Activated T-cell treated with anti-CD3 and anti-CD28 coated beads, Interleukin-2, amount 50 U/mL, for 72 hours (primary cell): Measurements from ENCODE around the gene NACA2. TPM values are rescaled to one million over a fixed set of nuclear protein-coding genes. Genes with fewer than 3 reads are reported as not detected.
"Not testable (repeated sequence)": the region's sequence is repeated elsewhere in the genome, so short reads cannot be mapped to it uniquely, and the experiment has no call there.

Experiments used
- ATAC-seq, 2 donors: fragments of 150-1000 bp; cut with Tn5 transposase; replicated peaks in 1 of 2; 2 replicates each; pipeline ENCODE4 v1.10.0; 2021; ENCODE audit warnings: moderate library complexity in 2 of 2, mild to moderate bottlenecking in 1 of 2
- DNase-seq, 2 donors: peaks; one replicate each; pipeline ENCODE4 v3.0.0; 2021 to 2022; ENCODE audit warnings: mixed read lengths in 1 of 2
- H3K27ac Mint-ChIP-seq: one replicate; pipeline ENCODE4 v1.8.0; 2022; ENCODE audit warnings: mild to moderate bottlenecking, moderate library complexity, mixed read lengths
- H3K27me3 Mint-ChIP-seq: one replicate; pipeline ENCODE4 v1.8.0; 2022; ENCODE audit warnings: low read depth, mixed read lengths
- H3K36me3 Mint-ChIP-seq, 2 donors: one replicate each; pipeline ENCODE4 v1.8.0; 2022; ENCODE audit warnings: mixed read lengths in 2 of 2, mild to moderate bottlenecking in 1 of 2; ENCODE audit not compliant: insufficient read depth in 2 of 2
- H3K4me1 Mint-ChIP-seq: one replicate; pipeline ENCODE4 v1.8.0; 2022; ENCODE audit warnings: low read depth, mixed read lengths
- H3K4me3 Mint-ChIP-seq, 2 donors: one replicate each; pipeline ENCODE4 v1.8.0; 2022; ENCODE audit warnings: mild to moderate bottlenecking in 2 of 2, mixed read lengths in 2 of 2, moderate library complexity in 2 of 2
- H3K9me3 Mint-ChIP-seq, 2 donors: one replicate each; pipeline ENCODE4 v1.8.0; 2022; ENCODE audit warnings: mixed read lengths in 2 of 2
- total RNA-seq, 2 donors: library from RNA; stranded (reverse); gene quantifications; one replicate each; pipeline ENCODE4 v1.2.3, GENCODE V29; 2022

Gene NACA2
- total RNA-seq, 2 donors from 2014 or later, result not detected

DNA sequence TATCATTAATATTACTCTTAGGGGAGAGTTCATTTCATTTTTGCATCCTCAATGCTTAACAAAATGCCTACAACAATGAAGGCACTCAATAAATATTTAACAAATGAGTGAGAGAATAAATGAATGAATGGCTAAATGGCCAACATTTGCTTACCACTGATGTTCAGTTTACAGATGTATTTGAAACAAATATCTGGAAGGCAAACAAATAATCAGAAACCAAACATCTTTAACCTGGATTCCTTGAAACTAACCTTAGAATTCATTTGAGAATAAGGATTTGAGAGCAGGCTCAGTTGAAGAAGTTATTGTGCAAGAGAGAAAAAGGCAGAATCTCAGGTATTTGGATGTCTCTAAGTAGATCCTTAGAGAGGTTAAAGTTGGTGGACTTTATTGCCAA, 8.4 kb downstream of the NACA2 start:
- Mint-ChIP-seq H3K4me3 (no peak overlapping the region), H3K9me3 (no peaks in the 10 kb centered on the region), H3K27ac (no peak overlapping the region)

GRCh38 chr17:61581611-61582349, 9.2 kb downstream of the NACA2 start:
- Mint-ChIP-seq H3K36me3 (no peaks in the 10 kb centered on the region), H3K4me3 (no peak overlapping the region), H3K27me3 (peaks cover 33% of the 10 kb centered on the region), H3K27ac (no peak overlapping the region), H3K4me1 (no peaks in the 10 kb centered on the region), H3K9me3 (no peaks in the 10 kb centered on the region)
- ATAC-seq (no peak), DNase-seq (no peak)

More for the DNA sequence above, 8.4 kb downstream of the NACA2 start:
- ATAC-seq (no peak), DNase-seq (no peak)
- Mint-ChIP-seq H3K4me1 (no peaks in the 10 kb centered on the region), H3K36me3 (no peaks in the 10 kb centered on the region), H3K27me3 (peaks cover 31% of the 10 kb centered on the region)

DNA sequence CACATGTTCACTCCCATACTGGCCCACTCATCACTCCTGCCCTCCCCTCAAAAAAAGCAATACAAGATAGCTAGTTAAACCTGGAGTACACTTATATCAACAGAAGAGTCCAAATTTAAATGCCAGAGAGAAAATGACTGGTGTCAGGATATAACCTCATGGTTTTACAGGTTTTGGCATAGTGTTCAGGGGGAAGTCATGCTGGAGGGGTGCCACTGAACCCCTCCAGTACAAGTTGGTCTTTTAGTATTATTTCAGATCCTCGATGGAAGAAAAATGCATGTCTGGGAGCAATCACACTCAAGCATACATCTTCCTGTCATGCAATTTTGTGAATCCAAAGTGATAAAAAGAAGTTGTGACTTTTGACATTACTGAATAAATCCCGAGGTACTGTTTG, 10.5 kb downstream of the NACA2 start:
- H3K27ac Mint-ChIP-seq, result no peak overlapping the region
- no peaks in the 10 kb centered on the region for H3K4me1 Mint-ChIP-seq
- H3K9me3 Mint-ChIP-seq, result no peaks in the 10 kb centered on the region
- peaks cover 33% of the 10 kb centered on the region for H3K27me3 Mint-ChIP-seq
- no peak overlapping the region for H3K4me3 Mint-ChIP-seq
- H3K36me3 Mint-ChIP-seq, result no peaks in the 10 kb centered on the region
- DNase-seq (no peak), ATAC-seq (no peak)

DNA sequence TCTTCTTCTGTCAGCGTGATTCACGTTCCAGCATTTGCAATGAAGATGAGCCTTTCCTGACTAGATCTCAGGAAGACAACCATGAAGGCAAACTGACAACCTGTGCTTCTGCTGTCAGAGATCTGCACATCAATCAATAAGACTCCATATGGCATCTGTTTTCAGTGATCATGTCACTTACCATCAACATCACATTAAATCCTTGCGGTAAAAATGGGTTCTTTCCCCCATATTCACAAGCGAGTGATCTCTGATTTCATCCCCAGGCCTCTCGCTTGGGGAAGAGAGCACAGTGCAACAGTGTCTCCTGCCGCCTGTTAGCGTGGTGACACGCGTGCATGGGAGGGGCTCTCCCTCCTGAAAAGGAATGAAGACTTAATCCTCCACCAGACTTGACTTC, 11.1 kb downstream of the NACA2 start:
- Mint-ChIP-seq H3K4me3 (no peak overlapping the region), H3K27me3 (peaks cover 33% of the 10 kb centered on the region), H3K27ac (no peak overlapping the region), H3K4me1 (no peaks in the 10 kb centered on the region), H3K9me3 (no peaks in the 10 kb centered on the region), H3K36me3 (no peaks in the 10 kb centered on the region)
- ATAC-seq (no peak), DNase-seq (no peak)

GRCh38 chr17:61579347-61579746, 11.7 kb downstream of the NACA2 start:
- peaks cover 34% of the 10 kb centered on the region for H3K27me3 Mint-ChIP-seq
- no peak for ATAC-seq
- no peaks in the 10 kb centered on the region for H3K4me1 Mint-ChIP-seq
- no peaks in the 10 kb centered on the region for H3K9me3 Mint-ChIP-seq
- no peak overlapping the region for H3K27ac Mint-ChIP-seq
- no peaks in the 10 kb centered on the region for H3K36me3 Mint-ChIP-seq
- DNase-seq, result no peak
- no peak overlapping the region for H3K4me3 Mint-ChIP-seq

DNA sequence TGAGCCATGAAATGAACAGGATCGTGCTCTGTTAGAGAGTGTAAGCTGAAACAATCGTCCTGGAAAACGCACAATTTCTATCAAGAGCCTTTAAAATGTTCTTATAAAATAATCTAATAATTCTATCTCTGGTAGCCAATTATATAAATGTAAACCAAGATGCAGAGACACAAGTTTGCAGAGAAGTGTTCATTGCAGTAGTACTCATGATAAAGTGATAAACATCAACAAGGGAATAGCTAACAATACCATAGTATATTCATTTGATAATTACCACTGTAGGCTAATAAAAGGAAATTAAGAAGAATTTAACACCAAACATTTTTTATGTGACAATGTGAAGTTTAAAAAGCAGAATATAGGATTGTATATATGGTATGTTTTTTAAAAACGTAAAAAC, 12.4 kb downstream of the NACA2 start:
- no peak overlapping the region for H3K27ac Mint-ChIP-seq
- H3K27me3 Mint-ChIP-seq, result peaks cover 41% of the 10 kb centered on the region
- H3K36me3 Mint-ChIP-seq, result no peaks in the 10 kb centered on the region
- no peaks in the 10 kb centered on the region for H3K4me1 Mint-ChIP-seq
- ATAC-seq (no peak), DNase-seq (no peak)
- no peaks in the 10 kb centered on the region for H3K9me3 Mint-ChIP-seq
- H3K4me3 Mint-ChIP-seq, result no peak overlapping the region

DNA sequence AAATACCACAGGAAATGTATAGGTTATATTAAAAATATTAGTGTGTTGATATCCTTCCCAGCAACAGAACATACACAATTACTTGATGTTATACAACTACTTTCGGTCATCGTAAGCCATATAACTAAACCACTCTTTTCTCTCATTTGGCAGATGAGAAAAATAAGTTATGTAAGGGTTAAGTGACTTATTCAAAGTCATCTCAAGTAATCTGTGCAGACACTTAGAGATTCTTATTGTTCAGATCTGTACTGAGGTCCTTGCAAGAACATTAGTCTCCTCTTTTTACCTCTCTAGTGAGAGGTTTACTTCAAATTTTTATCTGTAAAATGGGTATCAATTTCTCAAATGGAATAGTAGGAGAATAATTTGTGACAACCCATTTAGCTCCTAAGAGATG, 15.0 kb downstream of the NACA2 start:
- DNase-seq, result no peak
- Mint-ChIP-seq H3K27me3 (peaks cover 36% of the 10 kb centered on the region), H3K4me3 (no peak overlapping the region), H3K9me3 (no peaks in the 10 kb centered on the region), H3K27ac (peak overlapping the region; percentile 77), H3K36me3 (peaks cover 2% of the 10 kb centered on the region in 2 donors), H3K4me1 (no peaks in the 10 kb centered on the region)
- ATAC-seq, result no peak

DNA sequence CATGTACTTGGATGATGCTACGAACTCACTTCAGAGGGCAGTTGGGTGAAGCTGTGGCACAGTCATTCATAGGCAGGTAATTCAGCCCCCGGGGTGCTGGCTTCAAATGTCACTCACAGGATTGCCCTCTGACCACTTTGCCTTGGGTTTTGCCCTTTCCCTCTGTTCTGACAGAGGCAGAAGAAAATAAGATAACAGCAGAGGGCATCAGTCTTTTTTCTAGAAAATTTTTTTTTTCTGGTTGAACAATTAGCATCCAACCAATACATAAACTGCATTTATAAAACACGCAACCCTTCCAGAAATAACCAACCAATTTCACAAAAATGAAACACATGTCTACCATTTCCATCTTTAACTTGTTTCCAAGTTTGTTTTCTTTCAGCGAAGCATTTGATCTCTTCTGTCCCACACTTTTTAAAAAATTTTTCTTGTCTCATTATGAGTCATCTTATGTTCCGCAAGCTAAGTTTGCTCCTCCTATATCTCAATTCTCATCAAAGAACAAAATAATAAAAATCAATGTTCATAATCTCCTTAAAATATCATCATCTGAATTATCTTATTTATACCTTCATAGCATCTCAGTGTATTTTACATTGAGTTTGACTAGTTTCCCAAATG, 15.6 kb downstream of the NACA2 start:
- Mint-ChIP-seq H3K9me3 (no peaks in the 10 kb centered on the region), H3K36me3 (peaks cover 2% of the 10 kb centered on the region in 2 donors), H3K27ac (peak overlapping the region; percentile 77), H3K4me3 (no peak overlapping the region), H3K27me3 (peaks cover 33% of the 10 kb centered on the region), H3K4me1 (no peaks in the 10 kb centered on the region)
- DNase-seq (no peak), ATAC-seq (no peak)

- Mint-ChIP-seq H3K4me3 (no peak overlapping the region), H3K4me1 (no peaks in the 10 kb centered on the region), H3K27me3 (peaks cover 26% of the 10 kb centered on the region), H3K36me3 (peaks cover 2% of the 10 kb centered on the region in 2 donors), H3K27ac (no peak overlapping the region), H3K9me3 (no peaks in the 10 kb centered on the region)
- DNase-seq, result no peak
- ATAC-seq, result no peak
Measured at GRCh38 chr17:61574542-61575351, 16.3 kb downstream of the NACA2 start.

DNA sequence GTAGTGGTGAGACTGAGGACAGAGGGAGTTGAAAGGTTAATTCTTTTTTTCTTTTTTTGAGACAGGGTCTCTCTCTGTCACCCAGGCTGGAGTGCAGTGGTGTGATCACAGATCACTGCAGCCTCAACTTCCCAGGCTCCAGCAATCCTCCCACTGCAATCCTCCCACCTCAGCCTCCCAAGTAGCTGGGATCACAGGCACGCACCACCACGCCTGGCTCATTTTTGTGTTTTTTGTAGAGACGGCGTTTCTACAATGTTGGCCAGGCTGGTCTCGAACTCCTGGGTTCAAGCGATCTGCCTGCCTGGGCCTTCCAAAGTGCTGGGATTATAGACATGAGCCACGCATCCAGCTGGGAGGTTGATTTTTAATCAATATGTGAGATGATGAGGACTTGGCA, 18.5 kb downstream of the NACA2 start:
- not testable (repeated sequence) for H3K4me3 Mint-ChIP-seq, DNase-seq, H3K36me3 Mint-ChIP-seq, H3K27ac Mint-ChIP-seq, H3K4me1 Mint-ChIP-seq, ATAC-seq, H3K9me3 Mint-ChIP-seq
- peaks cover 13% of the 10 kb centered on the region for H3K27me3 Mint-ChIP-seq

DNA sequence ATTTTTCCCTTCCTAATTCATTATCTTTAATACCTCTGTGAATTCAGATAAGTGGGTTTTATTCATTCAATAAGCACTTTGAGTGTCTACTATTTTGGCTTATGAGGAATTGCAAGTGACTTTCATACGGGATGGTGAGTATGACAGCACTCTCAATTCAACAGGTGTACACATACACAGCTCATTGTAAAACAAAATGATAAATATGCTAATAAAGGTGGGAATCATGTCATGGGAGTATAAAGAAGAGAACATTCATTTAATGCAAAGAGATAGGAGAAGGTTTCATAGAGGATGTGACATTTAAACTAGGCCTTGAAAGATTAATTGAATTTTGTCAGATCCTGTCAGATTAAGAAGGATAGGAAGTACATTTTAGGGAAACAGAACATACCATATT, 19.4 kb downstream of the NACA2 start:
- Mint-ChIP-seq H3K27me3 (peaks cover 11% of the 10 kb centered on the region), H3K36me3 (peaks cover 2% of the 10 kb centered on the region in 2 donors), H3K4me3 (no peak overlapping the region), H3K4me1 (no peaks in the 10 kb centered on the region), H3K9me3 (no peaks in the 10 kb centered on the region), H3K27ac (no peak overlapping the region)
- ATAC-seq, result no peak
- DNase-seq, result no peak

DNA sequence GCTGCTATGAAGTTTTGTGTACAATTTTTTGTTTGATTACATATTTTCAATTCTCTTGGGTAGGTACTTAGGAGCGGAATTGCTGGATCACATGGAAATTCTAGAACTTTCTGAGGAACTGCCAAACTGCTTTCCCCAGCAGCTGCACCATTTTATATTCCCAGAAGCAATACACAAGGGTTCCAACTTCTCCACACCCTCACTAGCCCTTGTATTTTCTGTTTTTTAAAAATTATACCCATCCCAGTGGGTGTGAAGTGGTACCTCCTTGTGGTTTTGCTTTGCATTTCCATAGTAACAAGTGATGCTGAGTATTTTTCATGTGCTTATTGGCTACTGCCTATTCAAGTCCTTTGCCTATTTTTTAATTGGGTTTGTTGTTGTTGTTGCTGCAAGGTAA, 20.9 kb downstream of the NACA2 start:
- ATAC-seq (no peak), DNase-seq (no peak)
- Mint-ChIP-seq H3K27me3 (peaks cover 14% of the 10 kb centered on the region), H3K4me3 (no peak overlapping the region), H3K36me3 (peaks cover 2% of the 10 kb centered on the region in 2 donors), H3K9me3 (no peaks in the 10 kb centered on the region), H3K4me1 (no peaks in the 10 kb centered on the region), H3K27ac (no peak overlapping the region)

DNA sequence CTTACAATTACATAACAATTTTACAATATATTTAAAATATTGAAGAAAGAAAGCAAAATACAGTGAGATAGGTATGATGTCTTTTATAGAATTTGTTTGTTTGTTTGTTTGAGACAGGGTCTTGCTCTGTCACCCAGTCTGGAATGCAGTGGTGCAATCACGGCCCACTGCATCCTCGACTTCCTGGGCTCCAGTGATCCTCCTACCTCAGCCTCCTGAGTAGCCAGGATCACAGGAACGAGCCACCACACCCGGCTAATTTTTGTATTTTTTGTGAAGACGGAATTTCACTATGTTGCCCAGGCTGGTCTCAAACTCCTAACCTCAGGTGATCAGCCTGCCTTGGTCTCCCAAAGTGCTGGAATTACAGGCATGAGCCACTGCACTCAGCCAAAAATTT, 21.5 kb downstream of the NACA2 start:
- not testable (repeated sequence) for H3K9me3 Mint-ChIP-seq, H3K4me3 Mint-ChIP-seq, H3K4me1 Mint-ChIP-seq, H3K36me3 Mint-ChIP-seq, ATAC-seq, DNase-seq, H3K27ac Mint-ChIP-seq
- peaks cover 20% of the 10 kb centered on the region for H3K27me3 Mint-ChIP-seq
